IgD-negative memory B cell (primary cell): ENCODE results near the gene KRTAP12-1. TPM values are rescaled to one million over a fixed set of nuclear protein-coding genes. Genes with fewer than 3 reads are reported as not detected.
"Not testable (repeated sequence)": the region's sequence is repeated elsewhere in the genome, so short reads cannot be mapped to it uniquely, and the experiment has no call there.

Experiments
- H3K27ac Mint-ChIP-seq, 3 donors: one replicate each; pipeline ENCODE4 v1.8.0; 2020 to 2022; ENCODE audit warnings: mild to moderate bottlenecking in 3 of 3, mixed read lengths in 3 of 3, moderate library complexity in 1 of 3
- H3K27me3 Mint-ChIP-seq: one replicate; pipeline ENCODE4 v1.8.0; 2021; ENCODE audit warnings: mixed read lengths
- H3K36me3 Mint-ChIP-seq: one replicate; pipeline ENCODE4 v1.8.0; 2020; ENCODE audit warnings: mild to moderate bottlenecking, mixed read lengths
- H3K4me1 Mint-ChIP-seq, 3 donors: one replicate each; pipeline ENCODE4 v1.8.0; 2020 to 2022; ENCODE audit warnings: mixed read lengths in 3 of 3, mild to moderate bottlenecking in 1 of 3
- H3K4me3 Mint-ChIP-seq, 4 donors: one replicate each; pipeline ENCODE4 v1.8.0; 2020 to 2022; ENCODE audit warnings: mild to moderate bottlenecking in 4 of 4, mixed read lengths in 4 of 4, moderate library complexity in 3 of 4
- H3K9me3 Mint-ChIP-seq, 3 donors: one replicate each; pipeline ENCODE4 v1.8.0; 2020 to 2021; ENCODE audit warnings: mixed read lengths in 3 of 3, mild to moderate bottlenecking in 1 of 3
- polyA plus RNA-seq: library from polyadenylated mRNA; unstranded; fragments of 300-500 nt; fragmentation: Illumina TruSeq; gene quantifications from one replicate; pipeline ENCODE4 v1.2.3, GENCODE V29; 2021

KRTAP12-1 gene
- polyA plus RNA-seq, 1 donor from 2014 or later: not detected

DNA sequence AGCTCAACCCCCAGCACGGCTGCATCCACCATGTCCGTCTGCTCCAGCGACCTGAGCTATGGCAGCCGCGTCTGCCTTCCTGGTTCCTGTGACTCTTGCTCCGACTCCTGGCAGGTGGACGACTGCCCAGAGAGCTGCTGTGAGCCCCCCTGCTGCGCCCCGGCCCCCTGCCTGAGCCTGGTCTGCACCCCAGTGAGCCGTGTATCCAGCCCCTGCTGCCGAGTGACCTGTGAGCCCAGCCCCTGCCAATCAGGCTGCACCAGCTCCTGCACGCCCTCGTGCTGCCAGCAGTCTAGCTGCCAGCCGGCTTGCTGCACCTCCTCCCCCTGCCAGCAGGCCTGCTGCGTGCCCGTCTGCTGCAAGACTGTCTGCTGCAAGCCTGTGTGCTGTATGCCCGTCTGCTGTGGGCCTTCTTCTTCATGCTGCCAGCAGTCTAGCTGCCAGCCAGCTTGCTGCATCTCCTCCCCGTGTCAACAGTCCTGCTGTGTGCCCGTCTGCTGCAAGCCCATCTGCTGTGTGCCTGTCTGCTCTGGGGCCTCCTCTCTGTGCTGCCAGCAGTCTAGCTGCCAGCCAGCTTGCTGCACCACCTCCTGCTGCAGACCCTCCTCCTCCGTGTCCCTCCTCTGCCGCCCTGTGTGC, 15.3 kb upstream of the KRTAP12-1 start, which contains the start of gene KRTAP10-12:
Gene KRTAP10-12 (plus strand): TSS at position 1 of the 639 bp plus-strand sequence. CDS start 30 bp downstream, at position 31.
- H3K4me1 Mint-ChIP-seq, H3K27ac Mint-ChIP-seq, H3K36me3 Mint-ChIP-seq: not testable (repeated sequence)
- Mint-ChIP-seq H3K4me3 (peak within 1 kb of the TSS in 1 of 4 donors; percentile 41), H3K27me3 (peaks cover 37% of the 10 kb centered on the region), H3K9me3 (peaks cover 2 to 19% (median 9%) of the 10 kb centered on the region in 3 donors)

DNA sequence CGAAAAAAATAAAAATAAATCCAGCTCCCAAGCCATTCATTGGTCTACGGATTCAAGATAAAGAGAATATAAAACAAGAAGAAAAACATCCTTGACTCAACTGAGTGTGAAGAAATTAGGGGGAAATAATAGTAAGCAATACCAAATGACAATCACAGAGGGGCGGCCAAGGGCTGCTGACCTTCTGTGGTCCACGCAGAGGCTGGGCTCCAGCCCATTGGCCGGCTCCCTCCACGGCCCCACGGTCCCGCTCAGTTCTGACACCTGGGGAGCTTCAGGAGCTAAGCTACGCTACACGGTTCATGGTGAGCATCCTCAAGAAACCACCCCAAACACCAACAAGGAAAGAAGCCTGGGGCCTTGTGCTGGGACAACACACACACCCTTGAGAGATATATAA, 14.6 kb upstream of the KRTAP12-1 start:
- Mint-ChIP-seq H3K27me3 (peaks cover 32% of the 10 kb centered on the region), H3K27ac (no peak overlapping the region), H3K4me3 (no peak overlapping the region), H3K9me3 (peaks cover 2 to 23% (median 9%) of the 10 kb centered on the region in 3 donors), H3K4me1 (peaks cover 0 to 1% (median 0%) of the 10 kb centered on the region in 3 donors), H3K36me3 (peaks cover 3% of the 10 kb centered on the region)

DNA sequence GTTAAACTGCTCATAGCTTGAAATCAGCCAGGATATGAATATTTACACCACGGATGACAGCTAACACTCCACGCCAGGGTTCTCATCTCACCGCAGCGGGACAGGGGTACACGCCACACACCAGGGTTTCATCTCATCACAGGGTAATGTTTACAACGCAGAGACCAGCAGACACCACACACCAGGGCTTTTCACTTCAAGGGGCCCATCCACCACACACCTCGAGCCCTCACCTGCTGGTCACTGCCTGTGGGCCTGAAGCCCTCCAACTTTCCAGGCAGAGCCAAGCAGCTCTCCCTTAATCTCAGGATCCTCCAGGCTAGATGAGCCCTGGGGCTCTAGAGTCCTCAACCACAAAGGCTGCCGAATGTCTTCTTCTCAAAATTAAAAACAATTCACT, 13.7 kb upstream of the KRTAP12-1 start:
- peaks cover 26% of the 10 kb centered on the region for H3K27me3 Mint-ChIP-seq

DNA sequence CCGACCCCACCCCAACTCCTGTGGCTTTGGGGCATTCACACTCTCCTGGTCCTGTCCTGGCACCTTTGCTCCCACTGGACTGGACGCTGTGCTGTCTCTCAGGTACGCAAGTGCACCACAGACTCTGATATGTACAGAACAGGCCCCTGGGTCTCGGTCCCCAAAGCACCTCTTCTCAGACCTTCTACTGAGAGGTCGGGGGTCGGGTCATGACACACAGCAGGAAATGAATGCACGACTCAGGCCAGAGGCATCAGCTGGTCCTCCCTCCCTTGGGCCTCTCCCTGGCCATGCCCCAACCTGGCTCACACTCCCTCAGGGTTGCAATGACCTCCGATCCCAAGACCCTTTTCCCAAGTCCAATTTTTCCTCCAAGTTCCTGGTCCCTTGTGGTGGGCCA, 13.2 kb upstream of the KRTAP12-1 start:
- H3K9me3 Mint-ChIP-seq: peaks cover 2 to 23% (median 9%) of the 10 kb centered on the region in 3 donors
- H3K4me1 Mint-ChIP-seq: peaks cover 0 to 1% (median 0%) of the 10 kb centered on the region in 3 donors
- H3K4me3 Mint-ChIP-seq: peak overlapping the region in 1 of 4 donors; percentile 52
- peaks cover 28% of the 10 kb centered on the region for H3K27me3 Mint-ChIP-seq
- H3K27ac Mint-ChIP-seq: no peak overlapping the region
- H3K36me3 Mint-ChIP-seq: peaks cover 3% of the 10 kb centered on the region

More for the DNA sequence above, 13.7 kb upstream of the KRTAP12-1 start:
- Mint-ChIP-seq H3K9me3 (peaks cover 2 to 23% (median 9%) of the 10 kb centered on the region in 3 donors), H3K4me1 (peaks cover 0 to 1% (median 0%) of the 10 kb centered on the region in 3 donors), H3K4me3 (no peak overlapping the region), H3K36me3 (peaks cover 3% of the 10 kb centered on the region), H3K27ac (no peak overlapping the region)

DNA sequence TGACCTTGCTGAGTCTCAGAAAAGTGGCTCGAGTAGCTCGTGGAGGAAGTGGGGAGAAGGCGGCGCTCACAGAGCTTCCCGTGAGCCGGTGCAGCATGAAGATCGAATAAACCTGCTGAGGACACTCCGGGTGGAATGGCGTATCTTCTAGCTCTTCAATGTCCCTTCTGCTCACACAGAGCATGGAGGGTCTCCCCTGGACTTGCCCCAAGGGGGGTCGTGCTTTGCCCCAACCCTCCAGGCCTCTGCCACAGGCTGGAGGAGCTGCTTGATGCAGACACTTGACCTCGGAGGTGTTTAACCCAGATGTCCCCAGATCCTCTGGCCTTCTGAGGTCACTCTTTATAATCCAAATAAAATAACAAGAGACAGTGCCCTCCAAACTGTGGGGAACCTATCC, 12.8 kb upstream of the KRTAP12-1 start:
- Mint-ChIP-seq H3K4me1 (peaks cover 0 to 1% (median 0%) of the 10 kb centered on the region in 3 donors), H3K9me3 (peaks cover 2 to 23% (median 9%) of the 10 kb centered on the region in 3 donors), H3K36me3 (peaks cover 3% of the 10 kb centered on the region), H3K27me3 (peaks cover 26% of the 10 kb centered on the region), H3K4me3 (no peak overlapping the region), H3K27ac (no peak overlapping the region)

DNA sequence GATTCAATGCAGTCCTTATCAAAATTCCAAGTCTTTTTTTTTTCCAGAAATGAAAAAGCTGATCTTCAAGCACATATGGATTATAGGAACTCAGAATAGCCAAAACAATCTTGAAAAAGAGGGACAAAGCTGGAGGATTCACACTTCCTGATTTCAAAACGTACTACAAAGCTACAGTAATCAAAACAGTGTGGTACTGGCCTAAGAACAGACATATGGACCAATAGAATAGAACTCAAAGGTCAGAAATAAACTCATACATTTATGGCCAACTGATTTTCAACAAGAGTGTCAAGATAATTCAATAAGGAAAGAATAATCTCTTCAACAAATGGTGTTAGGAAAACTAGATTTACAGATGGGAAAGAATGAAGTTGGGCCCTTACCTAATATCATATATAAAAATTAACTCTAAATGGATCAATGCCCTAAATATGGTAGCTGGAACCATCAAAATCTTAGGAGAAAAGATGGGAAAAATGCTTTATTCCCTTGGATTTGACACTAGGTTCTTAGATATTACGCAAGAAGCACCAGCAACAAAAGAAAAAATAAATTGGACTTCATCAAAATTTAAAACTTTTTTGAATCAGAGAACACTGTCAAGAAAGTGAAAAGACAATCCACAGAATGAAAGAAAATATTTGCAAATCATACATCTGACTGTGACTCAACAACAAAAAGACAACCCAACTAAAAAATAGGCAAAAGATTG, 11.0 kb upstream of the KRTAP12-1 start:
- Mint-ChIP-seq H3K4me1 (peaks cover 0 to 1% (median 0%) of the 10 kb centered on the region in 3 donors), H3K9me3 (peaks cover 2 to 23% (median 9%) of the 10 kb centered on the region in 3 donors), H3K27me3 (peaks cover 18% of the 10 kb centered on the region), H3K27ac (no peak overlapping the region), H3K36me3 (peaks cover 3% of the 10 kb centered on the region), H3K4me3 (no peak overlapping the region)

DNA sequence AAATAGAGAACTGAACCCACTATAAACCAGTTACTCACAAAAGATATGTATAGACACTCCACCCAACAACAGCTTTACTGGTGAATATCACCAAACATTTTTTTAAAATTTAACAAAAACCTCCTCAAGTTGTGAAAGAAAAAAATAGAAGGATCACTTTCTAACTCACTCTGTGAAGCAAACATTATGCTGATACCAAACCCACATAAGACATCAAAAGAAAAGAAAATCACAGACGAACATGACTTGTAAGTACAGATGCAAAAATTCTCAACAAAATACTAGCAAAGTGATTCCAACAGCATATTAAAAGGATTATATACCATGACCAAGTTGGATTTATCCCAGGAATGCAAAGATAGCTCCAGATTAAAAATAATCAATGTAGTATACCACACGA, 9.7 kb upstream of the KRTAP12-1 start:
- Mint-ChIP-seq H3K4me1 (peaks cover 0 to 1% (median 0%) of the 10 kb centered on the region in 3 donors), H3K36me3 (peaks cover 3% of the 10 kb centered on the region), H3K4me3 (no peak overlapping the region), H3K27ac (no peak overlapping the region), H3K9me3 (peaks cover 2 to 23% (median 9%) of the 10 kb centered on the region in 3 donors), H3K27me3 (peaks cover 24% of the 10 kb centered on the region)

DNA sequence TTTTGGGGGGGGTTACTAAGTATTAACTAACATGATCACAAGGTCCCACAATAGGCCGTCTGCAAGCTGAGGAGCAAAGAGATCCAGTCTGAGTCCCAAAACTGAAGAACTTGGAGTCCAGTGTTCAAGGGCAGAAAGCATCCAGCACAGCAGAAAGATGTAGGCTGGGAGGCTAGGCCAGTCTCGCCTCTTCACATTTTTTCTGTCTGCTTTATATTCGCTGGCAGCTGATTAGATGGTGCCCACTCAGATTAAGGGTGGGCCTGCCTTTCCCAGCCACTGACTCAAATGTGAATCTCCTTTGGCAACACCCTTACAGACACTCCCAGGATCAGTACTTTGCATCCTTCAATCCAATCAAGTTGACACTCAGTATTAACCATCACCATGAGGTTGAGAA, 7.8 kb upstream of the KRTAP12-1 start:
- peaks cover 2 to 23% (median 9%) of the 10 kb centered on the region in 3 donors for H3K9me3 Mint-ChIP-seq
- not testable (repeated sequence) for H3K36me3 Mint-ChIP-seq, H3K27ac Mint-ChIP-seq, H3K4me3 Mint-ChIP-seq, H3K4me1 Mint-ChIP-seq
- H3K27me3 Mint-ChIP-seq: peaks cover 24% of the 10 kb centered on the region

DNA sequence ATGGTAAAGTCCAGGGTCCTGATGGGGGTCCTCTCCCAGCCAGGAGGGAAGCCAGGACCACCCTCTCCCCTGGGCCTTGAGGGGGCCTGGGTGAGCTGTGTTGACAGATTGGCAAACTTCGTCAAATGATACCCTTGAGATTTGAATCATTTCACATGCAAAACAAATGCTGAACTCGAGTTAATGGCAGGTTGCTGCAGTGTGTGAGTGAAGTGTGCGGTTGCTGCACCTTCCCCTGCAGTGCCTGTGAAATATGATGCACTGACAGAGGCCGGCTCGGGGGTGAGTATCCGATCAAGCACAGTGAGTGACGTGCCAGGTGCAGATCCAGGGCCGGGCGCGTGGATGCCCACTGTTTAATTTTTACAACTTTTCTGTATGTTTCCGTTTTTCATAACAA, 5.7 kb upstream of the KRTAP12-1 start:
- Mint-ChIP-seq H3K9me3 (peaks cover 0 to 8% (median 0%) of the 10 kb centered on the region in 3 donors), H3K27ac (no peak overlapping the region), H3K4me1 (peaks cover 0 to 2% (median 0%) of the 10 kb centered on the region in 3 donors), H3K27me3 (peaks cover 28% of the 10 kb centered on the region), H3K4me3 (no peak overlapping the region), H3K36me3 (peaks cover 3% of the 10 kb centered on the region)

DNA sequence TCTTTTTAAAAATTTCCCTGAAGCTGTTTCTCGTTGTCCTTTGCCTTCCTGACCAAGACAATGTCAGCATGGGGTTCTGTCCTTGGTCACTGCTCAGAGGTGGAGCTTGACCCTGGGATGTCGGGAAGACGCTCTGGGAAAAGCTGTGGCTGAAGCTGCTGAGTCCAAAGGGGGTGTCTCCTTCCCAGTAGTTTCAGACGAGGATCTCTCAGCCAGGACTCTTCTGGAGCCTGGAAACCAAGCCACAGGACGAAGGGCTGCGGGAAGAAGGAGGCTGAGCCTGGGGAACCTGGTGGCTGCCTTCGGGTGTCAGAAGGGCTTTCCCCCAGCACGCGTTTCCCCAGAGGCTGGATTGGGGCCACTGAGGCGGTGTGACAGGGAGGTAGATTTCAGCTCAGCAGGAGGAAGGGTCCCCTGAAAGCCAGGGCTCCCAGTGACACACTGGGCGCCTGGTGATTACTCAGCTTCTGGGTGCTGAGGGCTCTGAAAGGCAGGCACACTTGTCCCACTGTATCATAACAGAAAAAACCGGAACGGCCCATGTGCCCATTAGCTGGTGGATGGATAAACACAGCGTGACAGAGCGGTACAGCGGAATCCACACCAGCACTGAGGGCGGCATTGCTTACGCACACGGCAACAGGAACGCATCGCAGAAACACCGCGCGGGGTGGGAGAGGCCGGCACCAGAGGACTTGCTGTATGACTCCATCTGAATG, 5.0 kb upstream of the KRTAP12-1 start:
- Mint-ChIP-seq H3K27ac (no peak overlapping the region), H3K9me3 (peaks cover 0 to 3% (median 0%) of the 10 kb centered on the region in 3 donors), H3K27me3 (peaks cover 30% of the 10 kb centered on the region), H3K4me3 (no peak overlapping the region), H3K4me1 (peaks cover 0 to 2% (median 0%) of the 10 kb centered on the region in 3 donors), H3K36me3 (peaks cover 3% of the 10 kb centered on the region)

DNA sequence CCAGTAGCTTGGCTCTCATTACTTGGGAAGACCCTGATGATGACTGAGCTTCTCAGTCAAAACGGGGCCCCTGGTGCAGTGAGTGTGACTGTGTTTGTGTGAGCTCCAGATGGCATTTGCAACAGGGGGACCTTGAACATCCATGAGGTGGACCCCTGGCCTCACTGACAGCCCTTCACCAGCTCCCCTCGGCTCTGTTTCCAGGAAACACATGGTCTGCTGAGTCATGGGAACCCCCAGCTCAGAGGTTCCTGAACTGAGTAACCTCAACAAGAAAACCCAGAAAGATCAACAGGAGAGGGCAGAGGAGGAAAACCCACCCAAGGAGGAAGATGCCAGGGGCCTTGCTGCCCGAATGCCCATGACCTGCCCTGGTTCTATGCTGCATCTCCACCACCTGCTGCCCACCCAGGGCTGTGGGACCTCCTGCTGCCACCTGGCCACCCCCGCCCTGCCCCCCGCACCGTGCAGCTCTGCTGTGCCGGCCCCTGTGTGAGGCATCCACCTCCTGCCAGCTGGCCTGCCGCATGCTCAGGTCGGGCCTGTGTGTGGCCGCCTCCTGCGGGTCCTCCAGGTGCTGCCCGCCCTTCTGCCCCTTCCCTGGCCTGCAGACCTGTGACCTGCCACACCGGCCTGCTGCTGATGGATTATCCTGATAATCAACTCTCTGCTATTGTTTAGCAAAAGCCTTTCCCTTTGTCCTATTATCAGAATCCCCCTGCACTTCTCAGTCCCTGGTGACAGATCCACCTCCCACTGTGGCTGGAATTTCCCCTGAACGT, 4.2 kb upstream of the KRTAP12-1 start:
- H3K9me3 Mint-ChIP-seq: no peaks in the 10 kb centered on the region
- no peaks in the 10 kb centered on the region for H3K36me3 Mint-ChIP-seq
- H3K4me3 Mint-ChIP-seq: no peak overlapping the region
- peaks cover 32% of the 10 kb centered on the region for H3K27me3 Mint-ChIP-seq
- peaks cover 0 to 2% (median 0%) of the 10 kb centered on the region in 3 donors for H3K4me1 Mint-ChIP-seq
- H3K27ac Mint-ChIP-seq: no peak overlapping the region

DNA sequence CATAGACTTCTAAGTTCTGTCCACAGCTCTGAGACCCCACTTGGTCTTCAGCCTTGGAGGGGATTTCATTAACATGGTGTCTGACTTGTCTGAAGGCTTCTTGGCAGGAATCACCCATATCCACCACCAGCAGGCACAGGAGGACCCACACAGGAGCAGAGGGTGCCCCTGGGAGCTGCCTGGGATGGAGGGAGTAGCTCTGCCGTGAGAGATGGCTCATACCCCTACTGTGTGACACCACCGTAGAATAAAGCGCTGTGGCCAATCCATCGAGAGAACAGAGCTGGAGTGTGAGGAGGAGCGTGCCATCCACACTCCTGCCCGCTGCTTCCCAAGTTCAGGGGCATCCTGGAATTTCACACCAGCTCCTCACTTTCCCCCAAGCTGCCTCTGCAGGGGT, 3.1 kb upstream of the KRTAP12-1 start:
- H3K27me3 Mint-ChIP-seq: peaks cover 28% of the 10 kb centered on the region
- H3K9me3 Mint-ChIP-seq, H3K27ac Mint-ChIP-seq, H3K4me3 Mint-ChIP-seq, H3K36me3 Mint-ChIP-seq, H3K4me1 Mint-ChIP-seq: not testable (repeated sequence)

DNA sequence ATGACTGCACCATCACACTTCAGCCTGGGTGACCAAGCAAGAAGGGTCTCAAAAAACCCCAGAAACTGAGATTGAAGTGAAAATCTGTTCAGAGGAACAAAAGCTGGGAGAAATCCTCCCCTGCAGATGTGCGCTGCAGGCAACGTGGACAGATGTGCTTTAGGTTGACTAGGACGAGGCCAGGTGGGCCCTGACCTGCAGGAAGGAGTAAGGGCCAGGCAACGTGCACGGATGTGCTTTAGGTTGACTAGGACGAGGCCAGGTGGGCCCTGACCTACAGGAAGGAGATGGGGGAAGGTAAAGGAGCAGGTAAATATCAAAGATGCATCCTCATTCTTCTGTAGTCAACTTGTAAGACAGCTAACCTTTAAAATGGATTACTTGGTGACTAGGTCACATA, 2.5 kb upstream of the KRTAP12-1 start:
- H3K36me3 Mint-ChIP-seq: no peaks in the 10 kb centered on the region
- H3K27me3 Mint-ChIP-seq: peaks cover 27% of the 10 kb centered on the region
- no peak overlapping the region for H3K27ac Mint-ChIP-seq
- H3K4me1 Mint-ChIP-seq: peaks cover 0 to 2% (median 0%) of the 10 kb centered on the region in 3 donors
- H3K4me3 Mint-ChIP-seq: no peak overlapping the region
- H3K9me3 Mint-ChIP-seq: peaks cover 0 to 2% (median 0%) of the 10 kb centered on the region in 3 donors

DNA sequence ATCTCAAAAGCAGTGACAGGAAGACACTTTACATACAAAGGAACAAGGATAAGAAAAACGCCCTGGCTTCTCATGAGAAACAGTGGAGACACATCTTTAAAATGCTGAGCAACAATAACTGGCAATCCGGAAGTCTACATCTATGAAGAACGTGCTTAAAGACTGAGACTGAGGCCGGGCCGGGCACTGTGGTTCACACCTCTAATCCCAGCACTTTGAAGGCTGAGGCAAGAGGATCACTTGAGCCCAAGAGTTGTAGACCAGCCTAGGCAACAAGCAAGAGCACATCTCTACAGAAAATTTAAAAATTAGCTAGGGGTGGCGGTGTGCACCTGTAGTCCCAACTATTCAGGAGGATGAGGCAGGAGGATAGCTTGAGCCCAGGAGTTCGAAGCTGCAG, 2.1 kb upstream of the KRTAP12-1 start:
- no peaks in the 10 kb centered on the region for H3K36me3 Mint-ChIP-seq
- H3K4me1 Mint-ChIP-seq: peaks cover 0 to 2% (median 0%) of the 10 kb centered on the region in 3 donors
- H3K9me3 Mint-ChIP-seq: peaks cover 0 to 2% (median 0%) of the 10 kb centered on the region in 3 donors
- H3K27me3 Mint-ChIP-seq: peaks cover 27% of the 10 kb centered on the region
- no peak overlapping the region for H3K27ac Mint-ChIP-seq
- no peak overlapping the region for H3K4me3 Mint-ChIP-seq
